ENCODE measurements around the gene RPS6KA5. TPM values are rescaled to one million over a fixed set of nuclear protein-coding genes. Genes with fewer than 3 reads are reported as not detected.
A peak's percentile ranks its signal among the peaks of the same experiment; 100 is the strongest.

RPS6KA5 gene
- total RNA-seq, 1 experiment from 2014 or later, result 24.2 TPM

- no peak overlapping the region for H3K4me3 ChIP-seq (replicated peaks in 1 of 2; ENCODE audit: low read depth in 1 of 2, low read length in 2 of 2)
- peaks cover 18% of the 10 kb centered on the region; the same call in 1 of the 2 replicates for H3K79me2 ChIP-seq (ENCODE audit: insufficient read depth, low read length)
- intact Hi-C loops (cut with micrococcal nuclease), result no loop called here
- RAD21 ChIA-PET (ENCODE audit: low non-redundant PET in 1 of 2, low total read pairs in 2 of 2, uncharacterized antibody in 2 of 2, unreplicated experiment in 2 of 2), result interaction anchor here in 1 of 2 experiments (0.6 kb wide), 1 partner anchor 77 kb away, joined by 3 read pairs; no protein-coding TSS in a partner anchor
- peak overlapping the region; percentile 48 for H3K4me2 ChIP-seq (ENCODE audit: low read length)
- H3K9me3 ChIP-seq (ENCODE audit: control insufficient read depth in 1 of 2, insufficient read depth in 1 of 2, low read depth in 1 of 2, low read length in 2 of 2), result no peaks in the 10 kb centered on the region
- TF ChIP-seq CBX3 (IDR thresholded peaks at IDR 0.05; ENCODE audit: low read depth), result 0 out of 2 replicates have a peak, but pooled peaks have one; percentile 44
- no peak for TF ChIP-seq YY1 (IDR thresholded peaks at IDR 0.05; ENCODE audit: extremely low read depth, insufficient replicate concordance, low read depth, low read length)
- no peak for TF ChIP-seq EGR1 (IDR thresholded peaks at IDR 0.05; ENCODE audit: low read depth)
- TF ChIP-seq MAX (IDR thresholded peaks at IDR 0.05), result peak; percentile 8; the same call in 1 of the 2 replicates
- no peak for TF ChIP-seq EZH2 (IDR thresholded peaks at IDR 0.05)
- no peak for TF ChIP-seq CEBPB (IDR thresholded peaks at IDR 0.05; ENCODE audit: low read depth)
- peak; percentile 59 for TF ChIP-seq JUND (IDR thresholded peaks at IDR 0.05)
- TF ChIP-seq ZNF274 (IDR thresholded peaks at IDR 0.05; ENCODE audit: low read depth, low read length), result no peak
- 0 out of 2 replicates have a peak, but pooled peaks have one; percentile 7 for TF ChIP-seq SRF (IDR thresholded peaks at IDR 0.05; ENCODE audit: low read depth)
- no peak for TF ChIP-seq SIN3A (IDR thresholded peaks at IDR 0.05; ENCODE audit: low read depth)
- TF ChIP-seq SP1 (IDR thresholded peaks at IDR 0.05; ENCODE audit: low read depth), result peak; percentile 22; the same call in 1 of the 2 replicates
- no peak for TF ChIP-seq EZH2phosphoT487 (IDR thresholded peaks at IDR 0.05; ENCODE audit: borderline replicate concordance)
- peak; percentile 71 for TF ChIP-seq FOSL1 (IDR thresholded peaks at IDR 0.05; ENCODE audit: low read depth)
- no peak for TF ChIP-seq POLR2A (IDR thresholded peaks at IDR 0.05; ENCODE audit: borderline replicate concordance, extremely low read depth, insufficient read depth, insufficient read length)
- CTCF ChIA-PET, result interaction anchor here (1.1 kb wide), 1 partner anchor 14 kb away, joined by 3 read pairs; no protein-coding TSS in a partner anchor
- no peaks in the 10 kb centered on the region for H3K9me2 ChIP-seq (ENCODE audit: insufficient read depth)
- peak overlapping the region; percentile 28; the same call in 1 of the 2 replicates for H3K27ac ChIP-seq (ENCODE audit: low read depth, low read length)
- no peaks in the 10 kb centered on the region for H4K20me1 ChIP-seq (ENCODE audit: insufficient read depth)
- POLR2A ChIA-PET, result no interaction called here
- H3K9ac ChIP-seq (ENCODE audit: low read length), result no peak overlapping the region
- no peaks in the 10 kb centered on the region for H3K36me3 ChIP-seq (ENCODE audit: control insufficient read depth in 1 of 2, insufficient read depth in 2 of 2, low read length in 2 of 2)
- ATAC-seq (peak; percentile 88), DNase-seq (ENCODE audit: low read depth, low spot score) (peak; percentile 15)
- no TSS peak for BruUV-seq (replicated peaks)
- H3K4me1 ChIP-seq (ENCODE audit: control insufficient read depth in 1 of 2, insufficient read depth in 2 of 2, low read length in 2 of 2), result peaks cover 12 to 41% of the 10 kb centered on the region in 2 experiments
- H3K27me3 ChIP-seq (ENCODE audit: insufficient read depth, low read length), result no peaks in the 10 kb centered on the region
- no peak overlapping the region for H2AFZ ChIP-seq (ENCODE audit: low read depth, low read length, poor library complexity, severe bottlenecking)
These were observed 54.7 kb downstream of the RPS6KA5 start for GRCh38 chr14:91005716-91006115.

Measured in HCT116 (cell line).